C4-2B (cell line): ENCODE results near the gene TBC1D32.

Source experiments
- CTCF ChIP-seq: fragments of 450-650 bp; conservative IDR thresholded peaks from 2 replicates; pipeline ENCODE4 v1.5.1; 2017; ENCODE audit warnings: mild to moderate bottlenecking
- ZFX ChIP-seq: fragments of 450-650 bp; IDR thresholded peaks from 2 replicates; pipeline ENCODE4 v1.6.1; 2017

GRCh38 chr6:121382467-121383121 is 48.3 kb upstream of the TBC1D32 start:
- no peak for TF ChIP-seq CTCF
- no peak for TF ChIP-seq ZFX
